ENCODE results near the gene ACAA1.
"Not testable (repeated sequence)": the region's sequence is repeated elsewhere in the genome, so short reads cannot be mapped to it uniquely, and the experiment has no call there.

ACAA1 gene, protein sequence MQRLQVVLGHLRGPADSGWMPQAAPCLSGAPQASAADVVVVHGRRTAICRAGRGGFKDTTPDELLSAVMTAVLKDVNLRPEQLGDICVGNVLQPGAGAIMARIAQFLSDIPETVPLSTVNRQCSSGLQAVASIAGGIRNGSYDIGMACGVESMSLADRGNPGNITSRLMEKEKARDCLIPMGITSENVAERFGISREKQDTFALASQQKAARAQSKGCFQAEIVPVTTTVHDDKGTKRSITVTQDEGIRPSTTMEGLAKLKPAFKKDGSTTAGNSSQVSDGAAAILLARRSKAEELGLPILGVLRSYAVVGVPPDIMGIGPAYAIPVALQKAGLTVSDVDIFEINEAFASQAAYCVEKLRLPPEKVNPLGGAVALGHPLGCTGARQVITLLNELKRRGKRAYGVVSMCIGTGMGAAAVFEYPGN

DNA sequence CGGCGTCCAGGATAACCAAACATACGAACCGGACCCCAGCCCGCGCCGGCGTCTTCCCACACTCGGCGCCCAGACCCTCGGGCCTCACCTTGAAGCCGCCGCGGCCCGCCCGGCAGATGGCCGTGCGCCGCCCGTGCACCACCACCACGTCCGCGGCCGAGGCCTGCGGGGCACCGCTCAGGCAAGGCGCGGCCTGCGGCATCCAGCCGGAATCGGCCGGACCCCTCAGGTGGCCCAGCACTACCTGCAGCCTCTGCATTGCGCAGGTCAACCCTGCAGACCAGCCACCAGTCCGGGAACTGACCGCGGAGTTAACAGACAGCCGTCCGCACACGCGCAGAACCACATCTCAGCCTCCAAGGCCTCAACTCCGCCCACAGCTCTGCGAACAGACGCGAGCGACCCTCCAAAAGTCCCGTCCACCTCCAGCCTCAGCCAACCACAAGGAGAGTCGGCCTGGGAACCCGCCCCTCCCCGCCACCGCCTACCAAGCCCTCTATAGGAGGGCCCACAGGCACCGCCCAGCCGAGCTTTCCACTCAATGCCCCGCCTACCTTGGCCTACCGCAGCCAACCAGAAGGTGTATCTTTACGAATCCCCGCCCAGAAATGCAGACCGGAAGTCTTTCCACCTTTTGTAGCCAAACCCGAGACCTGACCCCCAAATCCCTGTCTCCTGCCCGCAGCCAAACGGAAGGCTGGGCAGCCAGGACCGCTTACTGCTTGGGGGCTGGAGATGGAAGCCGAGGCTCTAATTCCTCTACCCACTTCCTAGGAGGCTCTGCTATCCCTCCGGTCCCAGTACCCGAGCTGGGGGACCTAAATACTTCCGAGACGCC lies at the start of gene ACAA1:
TSS of gene ACAA1 (minus strand) at position 351 of the 838 bp plus-strand sequence. CDS start at position 259, 92 bp downstream.
- peak; percentile 98 for DNase-seq

DNA sequence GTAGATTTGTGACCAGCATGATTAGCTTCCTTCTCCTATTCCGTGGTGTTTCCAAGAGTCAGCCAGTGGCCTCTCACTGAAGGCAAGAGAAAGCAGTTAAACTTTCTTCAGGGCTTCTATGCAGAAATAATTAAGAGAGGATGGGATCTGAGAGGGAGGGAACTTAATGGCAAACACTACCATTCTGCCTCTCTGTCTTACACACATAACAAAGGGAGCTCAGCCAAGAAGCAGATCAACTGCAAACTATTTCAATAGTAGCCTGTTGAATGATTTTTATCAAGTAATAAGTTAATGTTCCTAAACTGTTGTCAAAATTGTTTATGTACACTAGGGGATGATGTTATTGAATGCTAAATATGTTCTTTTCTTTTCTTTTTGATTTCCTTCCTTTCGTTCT lies 40.3 kb upstream of the ACAA1 start:
- DNase-seq, result no peak

DNA sequence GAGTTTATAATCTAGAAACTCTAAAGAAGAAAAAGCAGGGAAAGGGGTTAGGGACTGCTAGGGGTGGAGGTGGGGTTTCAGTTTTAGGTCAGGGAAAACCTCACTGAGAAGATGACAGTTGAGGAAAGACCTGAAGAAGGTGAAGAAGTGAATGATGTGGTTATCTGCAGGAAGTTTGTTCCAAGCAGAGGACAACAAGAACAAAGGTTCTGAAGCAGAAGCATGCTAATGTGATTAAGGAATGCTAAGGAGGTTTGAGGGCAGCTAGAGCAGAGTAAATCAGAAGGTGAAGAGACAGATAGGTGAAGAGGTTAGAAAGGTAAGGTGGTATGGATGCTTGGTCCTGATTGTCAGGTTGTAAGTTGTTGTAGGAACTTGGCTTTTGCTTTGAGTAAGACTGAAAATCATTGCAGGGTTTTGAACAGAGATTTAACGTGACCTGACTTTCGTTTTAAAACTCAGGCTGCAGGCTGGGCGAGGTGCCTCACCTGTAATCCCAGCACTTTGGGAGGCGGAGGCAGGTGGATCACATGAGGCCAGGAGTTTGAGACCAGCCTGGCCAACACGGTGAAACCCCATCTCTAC lies 37.0 kb upstream of the ACAA1 start:
- no peak for DNase-seq

DNA sequence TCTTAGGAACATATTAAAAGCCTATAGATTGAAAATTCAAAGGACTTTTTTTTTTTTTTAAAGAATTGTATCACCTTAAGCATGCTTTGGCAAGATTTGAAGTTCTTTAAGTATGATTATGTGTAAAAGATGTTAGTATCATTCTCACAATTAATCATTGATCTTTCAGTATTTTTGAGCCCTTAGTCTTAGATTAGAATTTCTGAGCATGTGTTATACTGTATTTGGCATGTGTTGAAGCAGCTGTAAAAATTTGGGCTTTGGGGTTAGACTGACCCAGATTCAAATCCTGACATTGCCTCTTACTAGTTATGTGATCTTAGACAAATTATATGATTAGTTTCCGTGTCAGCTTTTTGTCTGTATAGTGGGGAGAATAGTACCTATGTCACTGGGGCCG lies 34.7 kb upstream of the ACAA1 start:
- no peak for DNase-seq

DNA sequence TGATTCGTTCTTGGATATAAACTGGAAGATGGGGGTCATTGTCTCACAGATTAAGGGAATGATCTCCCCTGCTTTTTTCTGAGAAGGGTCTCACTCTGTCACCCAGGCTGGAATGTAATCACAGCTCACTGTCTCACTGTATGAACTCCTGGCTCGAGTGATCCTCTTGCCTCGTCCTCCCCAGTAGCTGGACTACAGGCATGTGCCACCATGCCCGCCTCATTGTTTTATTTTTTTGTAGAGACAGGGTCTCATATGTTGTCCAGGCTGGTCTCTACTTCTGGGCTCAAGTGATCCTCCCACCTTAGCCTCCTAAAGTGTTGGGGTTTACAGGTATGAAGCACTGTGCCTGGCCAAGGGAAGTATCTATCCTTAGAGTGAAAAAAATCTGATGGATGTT lies 33.8 kb upstream of the ACAA1 start:
- no peak for DNase-seq

DNA sequence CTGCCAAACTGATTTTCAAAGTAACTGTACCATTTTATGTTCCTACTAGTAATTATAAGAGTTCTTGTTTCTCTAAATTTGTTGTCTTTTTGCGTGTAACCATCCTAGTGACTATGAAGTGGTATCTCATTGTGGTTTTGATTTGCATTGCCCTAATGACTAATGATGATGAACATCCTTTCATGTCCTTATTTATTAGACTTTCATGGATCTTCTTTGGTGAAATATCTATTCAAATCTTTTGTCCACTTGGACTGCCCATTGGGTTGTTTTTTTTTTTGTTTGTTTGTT lies 32.0 kb upstream of the ACAA1 start:
- DNase-seq, result no peak

DNA sequence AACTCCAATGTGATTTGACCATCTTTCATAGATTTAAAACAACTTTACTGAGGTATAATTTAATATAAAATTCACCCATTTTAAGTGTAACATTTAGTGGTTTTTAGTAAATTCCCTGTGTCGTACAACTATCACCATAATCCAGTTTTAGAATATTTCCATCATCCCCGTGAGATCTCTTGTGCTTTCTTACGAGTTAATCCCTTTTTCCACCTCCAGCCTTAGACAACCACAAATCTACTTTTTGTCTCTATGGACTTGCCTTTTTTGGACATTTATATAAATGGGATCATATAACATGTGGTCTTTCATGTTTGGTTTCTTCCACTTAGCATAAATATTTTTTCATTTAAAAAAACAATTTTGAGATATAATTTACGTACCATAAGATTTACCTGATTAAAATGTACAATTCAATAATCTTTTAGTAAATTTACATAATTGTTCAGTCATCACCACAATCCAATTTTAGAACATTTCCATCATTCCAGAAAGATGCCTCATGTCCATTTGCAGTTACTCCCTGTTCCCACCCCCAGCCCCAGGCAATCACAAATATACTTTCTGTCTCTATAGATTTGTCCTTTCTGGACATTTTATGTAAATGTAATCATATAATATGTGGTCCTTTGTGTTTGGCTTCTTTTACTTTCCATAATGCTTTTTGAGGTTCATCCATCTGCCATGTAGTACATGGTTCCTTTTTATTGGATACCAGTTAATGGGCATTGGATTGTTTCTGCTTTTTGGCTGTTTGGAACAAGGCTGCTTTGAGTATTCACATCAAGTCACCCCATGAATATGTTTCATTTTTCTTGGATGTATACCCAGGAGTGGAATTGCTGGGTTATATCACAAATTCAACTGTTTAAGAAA lies 31.5 kb upstream of the ACAA1 start:
- no peak for DNase-seq

DNA sequence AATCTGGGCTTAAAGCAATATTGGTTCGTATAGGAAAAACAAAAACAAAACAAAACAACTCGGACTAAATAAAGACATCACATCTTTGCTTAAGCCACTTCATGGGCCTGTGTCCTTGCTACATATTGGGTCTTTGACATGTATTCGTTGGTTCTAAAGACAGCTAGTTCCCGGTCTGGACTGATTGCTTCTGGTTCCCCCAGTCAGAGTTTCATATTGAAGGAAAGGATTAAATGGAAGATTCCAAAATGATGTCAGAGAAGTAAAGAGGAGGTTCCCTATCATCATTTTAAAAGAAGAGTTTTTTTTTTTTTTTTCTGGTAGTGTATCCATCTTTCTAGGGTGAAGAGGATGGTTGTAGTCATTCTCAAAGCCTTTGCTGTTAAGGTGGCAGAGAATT lies 30.7 kb upstream of the ACAA1 start:
- DNase-seq, result no peak

DNA sequence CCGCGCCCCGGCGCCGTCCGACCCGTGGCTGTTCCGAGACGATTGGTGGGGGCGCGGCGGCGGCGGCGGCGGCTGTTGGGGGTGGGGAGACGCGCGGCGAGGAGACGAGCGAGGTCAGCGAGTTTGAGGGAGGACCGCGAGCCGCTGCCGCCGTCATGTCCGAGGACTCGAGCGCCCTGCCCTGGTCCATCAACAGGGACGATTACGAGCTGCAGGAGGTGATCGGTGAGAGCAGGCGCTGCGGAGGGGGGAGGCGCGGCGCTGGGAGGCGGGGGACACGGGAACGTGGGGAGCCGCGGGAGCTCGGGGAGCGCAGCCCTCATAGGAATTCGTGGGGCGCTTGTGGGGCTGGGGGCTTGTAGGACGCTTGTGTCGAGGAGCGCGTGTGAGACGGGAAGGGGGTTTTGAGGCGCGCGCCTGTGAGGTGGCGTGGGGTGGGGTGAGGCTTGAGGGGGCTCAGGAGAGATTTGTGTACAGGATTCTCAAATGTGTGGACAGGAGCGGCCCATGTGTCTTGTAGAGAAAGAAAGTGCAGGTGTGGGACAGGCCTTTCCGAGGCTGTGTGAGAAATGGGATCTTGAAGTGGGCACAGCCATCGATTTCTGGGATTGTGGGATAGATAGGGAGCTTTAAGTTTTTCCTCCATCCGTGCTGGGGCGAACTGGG lies 28.9 kb upstream of the ACAA1 start:
- DNase-seq, result no peak

DNA sequence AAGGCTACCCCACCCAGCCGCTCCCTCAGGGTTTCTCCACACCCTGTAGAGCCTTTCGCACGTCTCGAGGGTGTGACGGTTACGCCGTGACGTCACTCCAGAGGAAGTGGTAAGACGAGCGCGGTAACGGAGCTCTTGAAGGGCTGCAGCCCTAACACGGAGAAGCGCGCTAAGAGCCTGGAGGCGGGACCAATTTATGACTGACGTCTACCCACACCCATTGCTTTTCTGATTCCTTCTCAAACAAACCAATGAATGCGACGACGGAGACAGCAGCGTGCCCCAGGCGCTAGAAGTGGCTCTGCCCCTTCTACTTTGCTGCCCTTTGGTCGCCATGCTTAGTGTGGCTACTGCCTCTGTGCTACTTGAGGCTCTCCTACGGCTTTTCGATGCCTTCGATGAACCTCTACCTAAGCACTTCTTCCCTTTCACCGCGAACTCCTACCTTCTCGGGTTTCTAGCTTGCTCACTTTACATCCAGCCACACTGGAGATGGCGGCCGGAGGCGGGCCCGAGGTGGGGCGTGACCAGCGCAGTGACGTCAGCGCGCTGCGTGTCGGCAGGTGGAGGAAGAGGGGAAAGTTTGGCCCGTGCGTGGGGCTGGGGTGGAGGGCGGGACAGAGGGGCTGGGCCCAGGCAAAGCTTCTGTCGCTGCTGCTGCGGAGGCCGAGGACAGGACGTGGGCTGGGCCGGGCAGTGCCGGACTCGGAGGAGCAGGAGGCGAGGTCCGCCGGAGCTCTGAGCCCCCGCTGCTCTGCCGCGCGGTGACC lies 28.2 kb upstream of the ACAA1 start, which contains the start of gene OXSR1:
TSS of gene OXSR1 (plus strand) at position 586 of the 770 bp plus-strand sequence. CDS start 340 bp downstream, outside the sequence.
- peak; percentile 95 for DNase-seq

DNA sequence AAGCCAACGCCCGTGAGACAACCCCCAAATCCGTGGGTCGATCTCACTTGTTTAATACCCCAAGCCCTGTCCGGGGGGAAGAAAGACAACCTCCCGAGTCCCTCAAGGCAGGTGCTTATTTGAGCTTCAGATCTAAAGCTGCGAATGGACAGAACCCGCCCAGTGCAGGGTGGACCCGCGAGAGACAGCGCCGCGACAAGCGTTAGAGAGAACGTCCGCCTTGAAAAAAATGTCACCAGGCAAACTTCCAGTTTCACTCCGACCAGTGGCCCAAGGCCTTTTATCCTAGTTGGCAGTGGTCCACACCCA lies 27.7 kb upstream of the ACAA1 start:
- no peak for DNase-seq

DNA sequence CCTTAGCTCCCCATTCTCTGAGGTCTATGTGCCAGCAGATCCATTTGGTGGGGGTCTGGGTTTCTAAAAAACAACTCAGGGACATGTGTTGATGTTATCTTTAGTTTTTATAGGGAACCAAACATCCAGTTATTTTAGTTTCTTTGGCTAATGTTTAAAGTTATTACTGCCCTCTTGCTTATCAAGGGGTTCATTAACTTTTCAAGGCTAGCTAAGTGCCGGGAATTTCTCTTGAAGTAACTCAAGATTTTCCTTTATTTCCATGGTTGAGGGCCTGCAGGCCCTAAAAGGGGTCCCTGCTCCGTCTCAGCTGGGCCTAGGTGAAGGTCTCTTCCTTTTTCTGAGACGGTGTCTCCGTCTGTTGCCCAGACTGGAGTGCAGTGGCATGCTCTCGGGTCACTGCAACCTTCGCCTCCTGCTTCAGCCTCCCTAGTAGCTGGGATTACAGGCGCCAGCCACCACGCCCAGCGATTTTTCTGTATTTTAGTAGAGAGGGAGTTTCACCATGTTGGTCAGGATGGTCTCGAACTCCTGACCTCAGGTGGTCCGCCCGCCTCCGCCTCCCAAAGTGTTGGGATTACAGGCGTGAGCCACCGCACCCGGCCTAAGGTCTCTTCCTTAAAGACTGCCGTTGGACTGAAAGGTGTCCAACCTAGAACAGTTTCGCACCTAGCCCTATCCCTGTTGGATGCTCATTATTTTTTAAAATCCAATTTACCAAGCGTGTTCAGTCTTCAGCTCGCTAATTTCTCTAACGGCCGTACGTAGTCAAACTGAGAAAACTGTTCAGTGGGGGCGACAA lies 27.1 kb upstream of the ACAA1 start:
- DNase-seq, result no peak

DNA sequence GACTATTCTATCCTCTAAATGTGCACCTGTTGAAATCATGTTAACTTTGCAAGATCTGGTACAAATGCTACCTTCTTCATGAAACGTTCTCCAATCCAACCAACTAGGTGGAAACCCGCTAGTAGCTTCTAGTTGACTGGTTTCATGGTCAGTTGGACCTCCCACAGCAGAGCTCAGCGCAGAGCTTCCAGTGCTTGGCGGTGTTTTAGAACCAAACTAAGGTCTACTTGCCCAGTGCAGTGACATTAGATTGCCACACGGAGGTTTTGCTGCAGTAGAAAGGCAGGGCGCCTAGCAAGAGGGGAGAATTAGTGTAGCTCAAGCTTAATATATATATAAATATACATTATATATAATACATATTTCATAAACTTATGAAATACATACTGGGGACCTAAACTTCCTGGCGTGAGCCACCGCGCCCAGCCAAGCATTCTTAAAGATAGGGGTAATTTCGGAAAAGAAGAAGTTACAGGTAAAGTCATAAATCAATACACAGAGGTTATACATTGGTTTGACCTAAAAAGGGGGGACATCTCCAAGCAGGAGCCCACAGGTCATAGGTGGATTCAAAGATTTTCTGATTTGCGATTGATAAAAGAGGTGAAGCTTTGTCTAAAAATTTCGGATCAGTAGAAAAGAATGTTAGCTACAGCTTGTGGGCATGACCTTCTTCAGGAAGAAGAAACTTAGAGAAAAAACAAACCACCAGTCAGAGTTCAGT lies 26.4 kb upstream of the ACAA1 start:
- DNase-seq, result no peak

DNA sequence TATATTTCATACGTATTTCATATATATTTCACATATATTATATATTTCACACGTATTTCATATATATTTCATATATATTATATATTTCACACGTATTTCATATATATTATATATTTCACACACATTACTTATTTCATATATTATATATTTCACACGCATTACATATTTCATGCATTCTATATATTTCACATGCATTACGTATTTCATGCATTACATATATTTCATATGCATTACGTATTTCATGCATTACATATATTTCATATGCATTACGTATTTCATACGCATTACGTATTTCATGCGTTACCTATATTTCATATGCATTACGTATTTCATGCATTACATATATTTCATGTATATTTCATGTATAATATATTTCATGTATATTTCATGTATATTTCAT lies 23.8 kb upstream of the ACAA1 start:
- not testable (repeated sequence) for DNase-seq

DNA sequence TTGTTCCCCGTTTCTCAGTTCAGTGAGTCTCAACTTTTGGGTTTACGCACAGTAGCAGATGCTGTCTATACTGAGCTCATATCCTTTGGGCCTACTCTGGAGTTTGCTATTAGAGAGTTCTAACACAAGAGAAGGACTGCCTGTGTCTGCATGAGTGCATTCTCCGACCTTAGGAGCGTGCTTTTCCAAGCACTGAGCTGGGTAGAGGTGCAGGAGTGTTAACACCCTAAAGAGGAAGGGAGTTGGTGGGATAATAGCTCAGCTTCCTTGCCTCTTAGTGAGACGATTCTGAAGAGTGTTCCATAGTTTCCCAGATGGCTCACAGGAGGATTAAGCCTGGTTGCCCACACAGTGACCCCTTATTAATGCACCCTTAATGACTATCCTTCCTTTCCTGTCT lies 21.5 kb upstream of the ACAA1 start:
- DNase-seq, result no peak

DNA sequence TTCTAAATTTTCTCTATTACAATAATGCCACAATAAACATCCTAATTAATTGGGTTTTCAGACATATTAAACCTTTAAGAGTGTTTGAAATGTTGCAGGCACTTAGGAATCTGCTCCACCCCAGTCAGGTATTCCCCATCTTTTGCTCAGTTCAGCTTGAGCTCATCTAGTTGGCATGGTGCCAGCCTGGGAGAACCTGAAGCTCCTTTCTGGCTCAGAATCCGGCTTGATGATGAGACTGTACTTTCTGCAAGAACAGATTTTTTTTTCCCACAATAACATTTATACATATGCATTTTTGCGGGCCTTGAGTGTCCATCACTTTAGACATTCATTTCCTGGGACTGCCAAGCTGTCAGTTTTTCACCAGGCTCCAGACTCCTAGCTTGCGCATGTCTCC lies 20.7 kb upstream of the ACAA1 start:
- DNase-seq, result no peak

DNA sequence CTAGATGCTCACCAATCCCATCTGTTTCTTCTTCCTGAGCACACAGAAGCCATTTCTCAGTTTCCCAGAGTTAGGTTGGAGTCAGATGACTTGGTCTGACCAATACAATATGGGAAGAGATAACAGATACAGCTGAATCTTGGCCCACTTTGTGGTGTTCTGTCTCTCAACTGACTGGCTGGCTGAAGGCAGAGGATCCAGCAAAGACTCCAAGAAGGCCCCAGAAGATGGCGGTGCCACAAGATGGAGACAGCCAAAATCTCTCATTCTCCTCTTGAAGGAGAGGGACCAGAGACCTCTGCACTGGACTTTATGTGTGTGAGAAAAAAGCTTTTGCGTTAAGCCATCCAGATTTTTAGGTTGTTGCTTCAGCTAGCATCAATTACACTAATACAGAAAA lies 20.2 kb upstream of the ACAA1 start:
- no peak for DNase-seq

DNA sequence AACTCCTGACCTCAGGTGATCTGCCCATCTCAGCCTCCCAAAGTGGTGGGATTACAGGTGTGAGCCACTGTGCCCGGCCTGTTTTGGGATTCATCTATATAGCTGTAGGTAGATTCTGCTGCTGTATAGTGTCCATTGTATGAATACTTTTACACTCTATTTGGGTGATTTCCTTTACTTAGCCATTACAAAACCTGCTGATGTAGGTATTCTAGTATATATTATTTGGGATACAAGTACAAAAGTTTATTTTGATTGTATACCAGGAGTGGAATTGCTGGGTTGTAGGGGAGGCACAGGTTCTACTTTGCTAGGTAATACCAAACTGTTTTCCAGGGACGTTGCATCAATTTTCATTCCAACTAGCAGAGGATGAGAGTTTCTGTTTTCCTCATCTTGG lies 18.9 kb upstream of the ACAA1 start:
- no peak for DNase-seq

DNA sequence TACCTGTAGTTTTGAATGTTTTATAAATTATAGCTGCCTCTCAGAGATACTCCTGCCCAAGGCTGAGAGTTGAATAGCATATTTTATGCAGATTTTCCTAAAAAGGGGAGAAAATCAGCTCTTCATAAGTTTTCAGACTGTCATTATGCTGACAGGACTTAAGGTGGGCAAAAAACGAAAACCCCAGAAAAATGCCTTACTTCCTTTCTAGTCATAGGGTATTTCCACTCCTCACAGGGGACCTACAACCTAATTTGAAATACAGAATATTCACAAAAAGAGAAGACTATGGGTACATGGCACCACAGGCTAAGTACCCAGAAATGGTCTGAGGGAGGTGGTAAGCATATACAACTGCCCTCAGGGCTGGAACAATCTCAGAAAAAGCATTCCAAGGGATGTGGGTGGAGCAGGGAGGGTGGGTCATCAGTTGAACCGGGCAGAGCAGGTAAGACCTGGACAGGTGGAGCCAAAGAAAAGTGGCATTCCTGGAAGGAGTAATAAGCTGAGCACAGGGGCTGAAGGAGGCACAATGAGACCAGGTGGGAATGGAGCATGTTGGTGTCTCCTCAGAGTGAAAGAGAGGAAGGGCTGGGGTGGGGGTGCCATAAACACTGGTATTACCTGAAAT lies 17.8 kb upstream of the ACAA1 start:
- no peak for DNase-seq

Data from activated gamma-delta T cell treated with Interleukin-2 at 50 U/mL for 16 hours (primary cell).